DND-41 (cell line): ENCODE measurements around the gene IRF3.

Experiments used
- EZH2 ChIP-seq: IDR thresholded peaks from 3 replicates; pipeline ENCODE4 v1.6.1; 2012; ENCODE audit warnings: borderline replicate concordance, low read depth, mild to moderate bottlenecking, moderate library complexity, low read length, inconsistent platforms; ENCODE audit not compliant: severe bottlenecking
- TF ChIP-seq, protein P1 (sequence below): IDR thresholded peaks from 2 replicates; pipeline ENCODE4 v1.5.1; 2012; ENCODE audit warnings: borderline replicate concordance, low read length, moderate library complexity, mild to moderate bottlenecking; ENCODE audit not compliant: poor library complexity, severe bottlenecking; ENCODE audit errors: extremely low read depth

DNA sequence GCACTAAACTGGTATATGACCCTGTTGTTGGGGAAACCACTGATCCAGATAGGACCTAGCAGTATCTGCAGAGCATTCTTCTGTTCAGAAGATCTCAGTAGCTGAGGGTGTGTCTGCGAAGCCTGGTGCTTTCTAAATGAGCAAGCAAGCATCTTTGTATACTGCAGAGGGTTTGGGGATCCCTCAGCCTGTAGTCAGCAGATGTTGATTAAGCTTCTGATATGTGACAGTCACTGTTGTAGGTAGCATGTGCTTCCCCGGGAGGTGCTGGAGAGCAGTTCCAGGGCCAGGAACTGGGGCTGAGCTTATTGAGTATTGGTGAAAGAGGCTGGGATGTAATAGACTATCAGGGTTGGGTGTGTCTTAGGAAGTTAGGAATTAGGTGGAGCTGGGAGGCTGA, 22.2 kb downstream of the IRF3 start:
- no peak for TF ChIP-seq EZH2
- TF ChIP-seq, protein P1, sequence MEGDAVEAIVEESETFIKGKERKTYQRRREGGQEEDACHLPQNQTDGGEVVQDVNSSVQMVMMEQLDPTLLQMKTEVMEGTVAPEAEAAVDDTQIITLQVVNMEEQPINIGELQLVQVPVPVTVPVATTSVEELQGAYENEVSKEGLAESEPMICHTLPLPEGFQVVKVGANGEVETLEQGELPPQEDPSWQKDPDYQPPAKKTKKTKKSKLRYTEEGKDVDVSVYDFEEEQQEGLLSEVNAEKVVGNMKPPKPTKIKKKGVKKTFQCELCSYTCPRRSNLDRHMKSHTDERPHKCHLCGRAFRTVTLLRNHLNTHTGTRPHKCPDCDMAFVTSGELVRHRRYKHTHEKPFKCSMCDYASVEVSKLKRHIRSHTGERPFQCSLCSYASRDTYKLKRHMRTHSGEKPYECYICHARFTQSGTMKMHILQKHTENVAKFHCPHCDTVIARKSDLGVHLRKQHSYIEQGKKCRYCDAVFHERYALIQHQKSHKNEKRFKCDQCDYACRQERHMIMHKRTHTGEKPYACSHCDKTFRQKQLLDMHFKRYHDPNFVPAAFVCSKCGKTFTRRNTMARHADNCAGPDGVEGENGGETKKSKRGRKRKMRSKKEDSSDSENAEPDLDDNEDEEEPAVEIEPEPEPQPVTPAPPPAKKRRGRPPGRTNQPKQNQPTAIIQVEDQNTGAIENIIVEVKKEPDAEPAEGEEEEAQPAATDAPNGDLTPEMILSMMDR = no peak
